ENCODE data around the gene OLFML2B. TPM values are rescaled to one million over a fixed set of nuclear protein-coding genes. Genes with fewer than 3 reads are reported as not detected.

The OLFML2B gene
- total RNA-seq, 1 experiment from 2014 or later = 1.4 TPM

DNA sequence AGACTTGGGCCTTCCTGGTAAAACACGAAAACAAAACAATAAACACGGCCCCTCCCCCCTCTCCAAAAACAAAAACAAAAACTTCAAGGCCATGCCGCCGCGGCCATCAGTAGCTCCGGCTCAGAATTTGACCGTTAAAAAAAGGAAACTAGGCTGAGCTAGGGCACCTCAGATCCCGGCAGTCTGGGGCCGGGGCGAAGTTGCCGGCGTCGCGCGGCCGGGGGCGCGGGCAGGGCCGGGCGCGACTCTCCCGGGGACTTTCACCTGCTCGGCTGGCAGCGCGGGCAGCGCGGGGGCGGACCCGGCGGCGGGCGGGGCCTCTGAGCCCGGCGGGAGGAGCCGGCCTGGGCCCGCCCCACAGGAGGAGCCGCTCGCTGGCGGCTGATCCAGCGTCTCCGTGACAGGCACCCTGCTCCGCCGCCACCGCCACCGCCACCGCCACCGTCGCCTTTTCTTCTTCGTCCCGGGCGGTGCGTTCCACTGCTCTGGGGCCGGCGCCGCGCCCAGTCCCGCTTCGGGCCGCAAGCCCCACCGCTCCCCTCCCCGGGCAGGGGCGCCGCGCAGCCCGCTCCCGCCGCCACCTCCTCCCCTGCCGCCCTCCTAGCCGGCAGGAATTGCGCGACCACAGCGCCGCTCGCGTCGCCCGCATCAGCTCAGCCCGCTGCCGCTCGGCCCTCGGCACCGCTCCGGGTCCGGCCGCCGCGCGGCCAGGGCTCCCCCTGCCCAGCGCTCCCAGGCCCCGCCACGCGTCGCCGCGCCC is 45.8 kb upstream of the OLFML2B start, which contains the start of gene NOS1AP:
NOS1AP (plus strand) TSS at position 358 of the 760 bp plus-strand sequence. CDS start 487 bp downstream, outside the sequence.
- Histone ChIP-seq H3K4me2 (ENCODE audit: insufficient read depth, insufficient read length, low read length) (peak within 1 kb of the TSS; percentile 75), H3K27me3 (ENCODE audit: insufficient read depth, low read length) (no peaks in the 10 kb centered on the region), H3K9ac (ENCODE audit: extremely low read depth, insufficient read length, low read length) (peak within 1 kb of the TSS; percentile 41), H3K4ac (ENCODE audit: low read depth, low read length) (no peak within 1 kb of the TSS), H2AK5ac (ENCODE audit: insufficient read length, low read length) (no peak within 1 kb of the TSS), H2BK5ac (ENCODE audit: insufficient read length, low read length) (no peak within 1 kb of the TSS), H4K20me1 (ENCODE audit: control insufficient read depth, insufficient read depth, insufficient read length) (no peaks in the 10 kb centered on the region), H3K27ac (ENCODE audit: insufficient read length, low read depth, low read length) (no peak within 1 kb of the TSS), H3K56ac (ENCODE audit: insufficient read length, low read depth, low read length) (no peak within 1 kb of the TSS), H3K79me1 (ENCODE audit: insufficient read depth, low read depth, low read length, poor library complexity, severe bottlenecking) (peaks cover 2% of the 10 kb centered on the region), H4K8ac (replicated peaks; ENCODE audit: insufficient read length, low read depth, low read length) (no peak within 1 kb of the TSS), H2BK15ac (ENCODE audit: low read depth, low read length) (no peak within 1 kb of the TSS), H3K18ac (ENCODE audit: insufficient read length, low read depth, low read length) (peak within 1 kb of the TSS; percentile 81), H3K14ac (ENCODE audit: insufficient read depth, low read length) (peak within 1 kb of the TSS; percentile 77), H3T11ph (ENCODE audit: low read length) (no peak within 1 kb of the TSS), H3K4me1 (ENCODE audit: insufficient read depth, low read length) (peaks cover 10% of the 10 kb centered on the region), H3K23ac (ENCODE audit: insufficient read length, low read depth, low read length) (no peak within 1 kb of the TSS), H2BK12ac (ENCODE audit: insufficient read length, low read depth, low read length) (peak within 1 kb of the TSS; percentile 19), H4K5ac (ENCODE audit: insufficient read length, low read depth, low read length) (no peak within 1 kb of the TSS), H2BK20ac (ENCODE audit: low read depth, low read length, poor library complexity, severe bottlenecking) (no peak within 1 kb of the TSS), H2AFZ (ENCODE audit: low read length) (no peak within 1 kb of the TSS), H3K9me3 (ENCODE audit: control insufficient read depth, low read depth, low read length) (no peaks in the 10 kb centered on the region), H3K23me2 (ENCODE audit: insufficient read length, low read depth, low read length, poor library complexity, severe bottlenecking) (peaks cover 16% of the 10 kb centered on the region), H2BK120ac (ENCODE audit: low read depth, low read length, poor library complexity, severe bottlenecking) (no peak within 1 kb of the TSS), H3K79me2 (ENCODE audit: insufficient read depth, low read length) (peaks cover 8% of the 10 kb centered on the region; the same call in 1 of the 2 replicates), H4K91ac (ENCODE audit: insufficient read length, low read depth, low read length) (no peak within 1 kb of the TSS)
- H3K9me3 Mint-ChIP-seq = peaks cover under 1 to 4% of the 10 kb centered on the region in 2 experiments; a peak in 3 of 5 replicates
- DNase-seq = peak; percentile 86
- peaks cover 39 to 41% of the 10 kb centered on the region in 2 experiments for H3K4me1 Mint-ChIP-seq
- TF ChIP-seq, protein P1, sequence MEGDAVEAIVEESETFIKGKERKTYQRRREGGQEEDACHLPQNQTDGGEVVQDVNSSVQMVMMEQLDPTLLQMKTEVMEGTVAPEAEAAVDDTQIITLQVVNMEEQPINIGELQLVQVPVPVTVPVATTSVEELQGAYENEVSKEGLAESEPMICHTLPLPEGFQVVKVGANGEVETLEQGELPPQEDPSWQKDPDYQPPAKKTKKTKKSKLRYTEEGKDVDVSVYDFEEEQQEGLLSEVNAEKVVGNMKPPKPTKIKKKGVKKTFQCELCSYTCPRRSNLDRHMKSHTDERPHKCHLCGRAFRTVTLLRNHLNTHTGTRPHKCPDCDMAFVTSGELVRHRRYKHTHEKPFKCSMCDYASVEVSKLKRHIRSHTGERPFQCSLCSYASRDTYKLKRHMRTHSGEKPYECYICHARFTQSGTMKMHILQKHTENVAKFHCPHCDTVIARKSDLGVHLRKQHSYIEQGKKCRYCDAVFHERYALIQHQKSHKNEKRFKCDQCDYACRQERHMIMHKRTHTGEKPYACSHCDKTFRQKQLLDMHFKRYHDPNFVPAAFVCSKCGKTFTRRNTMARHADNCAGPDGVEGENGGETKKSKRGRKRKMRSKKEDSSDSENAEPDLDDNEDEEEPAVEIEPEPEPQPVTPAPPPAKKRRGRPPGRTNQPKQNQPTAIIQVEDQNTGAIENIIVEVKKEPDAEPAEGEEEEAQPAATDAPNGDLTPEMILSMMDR (conservative IDR thresholded peaks at IDR 0.05) = no peak
- peaks cover 5 to 12% (median 9%) of the 10 kb centered on the region in 3 experiments for H3K36me3 Mint-ChIP-seq (ENCODE audit: insufficient read depth in 1 of 3, low read depth in 3 of 3)
- H3K27me3 Mint-ChIP-seq (ENCODE audit: low read depth) = peaks cover 5% of the 10 kb centered on the region
- peak within 1 kb of the TSS; percentile 34 to 86 (median 63); a peak in 2 of 7 replicates for H3K27ac Mint-ChIP-seq
- H3K4me3 Mint-ChIP-seq = peak within 1 kb of the TSS; percentile 79 to 83
- no CpG with 5 or more reads among the region's 95 CpGs for WGBS (ENCODE audit: extremely low coverage, insufficient read length, low lambda C conversion rate)

All from H9 (cell line).